ENCODE data around the gene SLC6A18.
A peak's percentile ranks its signal among the peaks of the same experiment; 100 is the strongest.
"Not testable (repeated sequence)": the region's sequence is repeated elsewhere in the genome, so short reads cannot be mapped to it uniquely, and the experiment has no call there.

SLC6A18 gene

GRCh38 chr5:1253456-1254105 is 28.4 kb downstream of the SLC6A18 start:
- no peak for DNase-seq (ENCODE audit: low read depth, low spot score)

- no peak for DNase-seq (ENCODE audit: low read depth, low spot score)
Observed at GRCh38 chr5:1254196-1254595, 29.0 kb downstream of the SLC6A18 start.

- DNase-seq (ENCODE audit: low read depth, low spot score): no peak
Observed at GRCh38 chr5:1255081-1255561, 29.9 kb downstream of the SLC6A18 start.

GRCh38 chr5:1256776-1257175 is 31.6 kb downstream of the SLC6A18 start:
- DNase-seq (ENCODE audit: low read depth, low spot score): no peak

- DNase-seq (ENCODE audit: low read depth, low spot score): no peak
Observed at GRCh38 chr5:1257363-1257762, 32.2 kb downstream of the SLC6A18 start.

GRCh38 chr5:1257841-1258240 is 32.7 kb downstream of the SLC6A18 start:
- DNase-seq (ENCODE audit: low read depth, low spot score): no peak

GRCh38 chr5:1259806-1260480 is 34.8 kb downstream of the SLC6A18 start:
- no peak for DNase-seq (ENCODE audit: low read depth, low spot score)

- DNase-seq (ENCODE audit: low read depth, low spot score): no peak
Observed at GRCh38 chr5:1261643-1262042, 36.5 kb downstream of the SLC6A18 start.

GRCh38 chr5:1262381-1262780 is 37.2 kb downstream of the SLC6A18 start:
- no peak for DNase-seq (ENCODE audit: low read depth, low spot score)

GRCh38 chr5:1264211-1264610 is 39.0 kb downstream of the SLC6A18 start:
- DNase-seq (ENCODE audit: low read depth, low spot score): no peak

GRCh38 chr5:1265026-1265425 is 39.8 kb downstream of the SLC6A18 start:
- peak; percentile 34 for DNase-seq (ENCODE audit: low read depth, low spot score)

GRCh38 chr5:1265461-1266455 is 40.6 kb downstream of the SLC6A18 start:
- DNase-seq (ENCODE audit: low read depth, low spot score): no peak

- no peak for DNase-seq (ENCODE audit: low read depth, low spot score)
Observed at GRCh38 chr5:1266791-1267190, 41.6 kb downstream of the SLC6A18 start.

- not testable (repeated sequence) for DNase-seq (ENCODE audit: low read depth, low spot score)
Observed at GRCh38 chr5:1267464-1267863, 42.3 kb downstream of the SLC6A18 start.

- no peak for DNase-seq (ENCODE audit: low read depth, low spot score)
Observed at GRCh38 chr5:1268056-1268455, 42.9 kb downstream of the SLC6A18 start.

- DNase-seq (ENCODE audit: low read depth, low spot score): no peak
Observed at GRCh38 chr5:1268666-1269065, 43.5 kb downstream of the SLC6A18 start.

- DNase-seq (ENCODE audit: low read depth, low spot score): no peak
Observed at GRCh38 chr5:1270426-1270825, 45.2 kb downstream of the SLC6A18 start.

GRCh38 chr5:1270933-1271914 is 46.0 kb downstream of the SLC6A18 start:
- DNase-seq (ENCODE audit: low read depth, low spot score): no peak

GRCh38 chr5:1272201-1272600 is 47.0 kb downstream of the SLC6A18 start:
- DNase-seq (ENCODE audit: low read depth, low spot score): no peak

GRCh38 chr5:1273745-1274144 is 48.6 kb downstream of the SLC6A18 start:
- DNase-seq (ENCODE audit: low read depth, low spot score): no peak

- DNase-seq (ENCODE audit: low read depth, low spot score): no peak
Observed at GRCh38 chr5:1274471-1274870, 49.3 kb downstream of the SLC6A18 start.

All from ELF-1 (cell line).